Measurements from ENCODE around the gene TAS2R10.
"Not testable (repeated sequence)": the region's sequence is repeated elsewhere in the genome, so short reads cannot be mapped to it uniquely, and the experiment has no call there.

TAS2R10 gene, protein sequence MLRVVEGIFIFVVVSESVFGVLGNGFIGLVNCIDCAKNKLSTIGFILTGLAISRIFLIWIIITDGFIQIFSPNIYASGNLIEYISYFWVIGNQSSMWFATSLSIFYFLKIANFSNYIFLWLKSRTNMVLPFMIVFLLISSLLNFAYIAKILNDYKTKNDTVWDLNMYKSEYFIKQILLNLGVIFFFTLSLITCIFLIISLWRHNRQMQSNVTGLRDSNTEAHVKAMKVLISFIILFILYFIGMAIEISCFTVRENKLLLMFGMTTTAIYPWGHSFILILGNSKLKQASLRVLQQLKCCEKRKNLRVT

DNA sequence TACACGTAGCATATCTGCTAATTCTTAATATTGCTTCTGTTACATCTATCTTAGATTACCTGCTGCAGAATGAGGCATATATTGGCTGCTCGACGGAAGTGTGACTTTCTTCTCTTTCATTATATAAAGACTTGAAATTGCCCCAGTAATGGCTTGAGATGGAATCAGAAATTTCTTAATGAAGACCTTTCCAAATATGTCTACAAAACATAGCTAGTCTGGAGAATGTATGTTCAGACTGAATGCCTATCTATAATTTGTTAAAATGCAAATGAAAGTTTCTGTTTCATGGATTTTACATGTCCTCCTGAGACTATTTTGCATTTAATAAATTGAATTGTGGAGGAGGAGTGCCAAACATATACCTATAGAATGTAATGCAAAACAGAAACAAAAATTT lies at the start of gene TAS2R10:
Gene TAS2R10 (minus strand): TSS at position 101 of the 400 bp plus-strand sequence. CDS start 89 bp downstream, at position 12.
- no peak for DNase-seq

DNA sequence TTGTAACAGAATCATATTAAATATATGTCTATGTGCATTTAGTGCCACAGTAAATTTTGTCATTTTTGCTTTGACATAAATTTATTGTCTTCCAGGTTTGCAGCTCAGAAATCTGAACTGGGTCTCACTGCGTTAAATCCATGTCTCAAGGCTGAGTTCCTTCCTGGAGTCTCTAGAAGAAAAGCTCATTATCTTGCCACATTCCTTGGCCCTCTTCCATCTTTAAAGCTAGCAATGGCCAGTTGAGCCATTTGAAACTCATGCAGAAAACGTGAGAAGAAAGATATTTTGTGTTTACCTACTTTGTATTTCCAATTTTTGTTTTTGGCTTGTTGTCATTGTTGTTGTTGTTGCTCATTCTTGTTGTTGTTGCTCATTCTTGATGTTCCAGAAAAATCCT lies 47.2 kb upstream of the TAS2R10 start:
- no peak for DNase-seq

DNA sequence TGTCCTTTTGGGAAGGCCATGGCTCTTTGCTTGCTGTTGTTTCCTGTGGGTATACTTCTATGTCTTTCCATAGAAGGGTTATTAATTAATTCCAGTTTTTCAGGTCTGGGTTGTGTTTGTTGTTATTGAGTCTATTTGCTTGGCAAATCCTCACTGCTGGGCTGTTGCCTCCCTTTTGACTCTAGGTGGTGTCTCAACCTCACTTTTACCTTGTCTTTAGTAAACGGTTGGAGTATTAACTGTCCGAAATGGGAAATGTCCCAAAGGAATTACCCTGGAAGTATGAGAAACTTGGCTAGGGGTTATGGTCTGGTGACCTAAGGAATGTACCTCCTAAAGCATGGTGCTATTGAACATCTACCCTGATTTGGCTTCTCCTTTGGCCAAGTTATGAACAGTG lies 41.2 kb upstream of the TAS2R10 start:
- DNase-seq = no peak

DNA sequence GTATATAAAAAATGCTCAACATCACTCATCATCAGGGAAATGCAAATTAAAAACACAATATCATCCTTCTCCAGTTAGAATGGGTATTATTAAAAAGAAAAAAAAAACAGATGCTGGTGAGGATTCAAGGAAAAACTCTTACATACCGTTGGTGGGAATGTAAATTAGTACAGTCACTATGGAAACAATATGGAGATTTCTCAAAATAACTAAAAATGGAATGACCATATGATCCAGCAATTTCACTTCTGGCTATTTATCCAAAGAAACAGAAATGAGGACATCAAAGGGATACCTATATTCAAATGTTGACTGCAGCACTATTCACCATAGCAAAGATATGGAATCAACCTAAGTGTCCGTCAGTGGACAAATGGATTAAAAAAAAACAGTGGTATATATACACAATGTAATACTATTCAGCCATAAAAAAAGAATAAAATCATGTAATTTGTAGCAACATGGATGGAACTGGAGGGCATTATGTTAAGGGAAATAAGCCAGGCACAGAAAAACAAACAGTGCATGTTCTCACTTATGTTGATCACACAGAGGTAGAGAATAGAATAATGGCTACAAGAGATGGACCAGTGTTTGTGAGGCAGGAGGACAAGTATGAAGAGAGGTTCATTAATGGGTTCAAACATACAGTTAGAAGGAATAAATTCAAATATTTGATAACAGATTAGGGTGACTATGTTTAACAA lies 37.5 kb upstream of the TAS2R10 start:
- no peak for DNase-seq

DNA sequence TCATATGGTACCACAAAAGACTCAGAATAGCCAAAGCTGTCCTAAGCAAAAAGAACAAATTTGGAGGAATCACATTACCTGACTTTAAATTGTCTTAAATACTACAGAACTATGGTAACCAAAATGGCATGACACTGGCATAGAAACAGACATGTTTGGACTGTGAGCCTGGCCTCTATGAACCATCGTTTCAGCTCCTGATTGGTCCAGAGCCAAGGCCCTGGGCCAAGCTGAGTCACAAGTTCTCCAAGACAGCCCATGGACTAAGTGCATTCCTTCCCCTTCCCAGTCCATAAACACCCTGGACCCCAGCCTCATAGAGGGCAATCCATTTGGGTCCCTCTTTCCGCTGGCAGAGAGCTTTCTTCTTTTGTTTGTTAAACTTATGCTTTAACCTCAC lies 35.2 kb upstream of the TAS2R10 start:
- no peak for DNase-seq

DNA sequence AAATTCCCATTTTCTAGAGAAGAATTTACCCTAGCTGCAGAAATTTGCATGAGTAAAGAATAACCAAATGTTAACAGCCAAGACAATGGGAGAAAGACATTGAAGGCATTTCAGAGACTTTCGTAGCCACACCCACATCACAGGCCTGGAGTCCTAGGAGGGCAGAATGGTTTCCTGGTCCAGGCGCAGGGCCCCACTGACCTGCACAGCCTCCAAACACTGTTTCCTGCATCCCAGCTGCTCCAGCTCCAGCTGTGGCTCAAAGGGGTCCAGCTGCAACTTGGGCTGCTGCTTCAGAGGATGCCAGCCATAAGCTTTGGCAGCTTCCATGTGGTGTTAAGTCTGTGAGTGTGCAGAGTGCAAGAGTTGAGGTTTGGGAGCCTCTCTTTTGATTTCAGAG lies 29.6 kb upstream of the TAS2R10 start:
- DNase-seq = no peak

DNA sequence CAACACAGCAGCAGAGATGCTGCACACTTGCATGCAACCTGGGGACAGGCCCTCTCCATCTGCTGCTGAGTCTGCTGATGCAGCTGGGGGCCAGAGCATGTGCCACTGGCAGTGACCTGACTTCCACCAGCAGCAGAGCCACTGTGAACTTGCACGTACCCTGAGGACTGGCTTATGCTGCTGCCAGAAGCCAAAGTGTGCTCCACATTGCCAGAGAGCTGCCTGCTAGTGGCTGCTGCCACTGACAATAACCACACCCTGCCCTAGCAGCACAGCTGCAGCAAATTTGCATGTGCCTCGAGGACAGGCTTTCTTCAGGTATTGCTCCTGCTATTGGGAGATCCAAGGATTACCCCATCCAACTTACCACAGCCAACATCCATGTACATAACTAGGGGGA lies 27.6 kb upstream of the TAS2R10 start:
- DNase-seq = no peak

DNA sequence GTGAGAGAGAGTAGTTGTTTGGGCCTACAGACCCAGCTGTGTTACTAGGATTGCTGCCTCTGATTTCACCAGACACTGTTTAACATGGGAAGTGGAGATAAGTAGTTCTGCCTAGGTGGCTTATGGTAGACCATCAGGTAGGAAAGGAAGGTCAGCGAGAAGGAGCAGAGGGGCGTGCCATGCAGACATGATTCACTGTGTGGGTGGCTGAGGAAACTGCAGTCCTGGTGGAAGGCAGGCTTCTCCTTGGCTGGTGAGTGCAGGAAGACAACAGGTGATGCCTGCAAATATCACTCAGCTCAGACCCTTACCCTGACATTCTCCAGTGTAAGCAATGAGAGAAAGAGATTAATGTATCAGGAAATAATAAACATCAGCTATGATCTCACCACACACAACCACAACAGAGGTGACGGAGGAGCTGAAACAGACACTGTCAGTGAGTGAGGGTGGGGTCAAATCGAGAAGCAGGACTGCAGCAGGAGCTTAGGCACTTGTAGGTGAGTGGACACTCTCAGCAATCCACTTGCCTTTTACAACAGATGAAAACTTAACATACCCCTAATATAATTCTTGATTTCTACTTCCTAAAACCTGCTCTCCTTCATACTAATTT lies 25.2 kb upstream of the TAS2R10 start:
- DNase-seq = no peak

DNA sequence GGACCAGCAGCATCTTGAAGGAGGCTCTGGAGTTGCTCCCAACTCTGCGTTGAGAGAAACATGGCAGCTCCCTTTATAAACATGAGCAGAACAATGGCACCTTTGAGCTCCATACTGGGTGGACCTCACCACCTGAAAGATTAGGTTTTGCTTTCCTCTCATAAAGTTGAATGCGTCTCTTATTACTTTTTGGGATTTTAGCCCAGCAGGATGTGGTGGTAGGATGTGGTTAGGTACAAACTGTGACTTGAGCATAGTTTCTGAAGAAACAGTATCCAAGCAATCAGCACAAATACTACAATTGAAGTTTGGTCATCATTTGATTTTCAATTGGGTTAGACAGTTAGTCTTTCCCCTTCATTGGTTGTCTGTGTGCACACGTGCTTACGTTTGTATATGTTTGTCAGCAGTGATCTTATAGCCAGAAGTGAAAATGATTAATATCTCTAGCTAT lies 23.3 kb upstream of the TAS2R10 start, which contains the start of gene PRR4:
Gene PRR4 (minus strand): TSS at position 51 of the 454 bp plus-strand sequence. CDS start 38 bp downstream, at position 13.
- DNase-seq = no peak

DNA sequence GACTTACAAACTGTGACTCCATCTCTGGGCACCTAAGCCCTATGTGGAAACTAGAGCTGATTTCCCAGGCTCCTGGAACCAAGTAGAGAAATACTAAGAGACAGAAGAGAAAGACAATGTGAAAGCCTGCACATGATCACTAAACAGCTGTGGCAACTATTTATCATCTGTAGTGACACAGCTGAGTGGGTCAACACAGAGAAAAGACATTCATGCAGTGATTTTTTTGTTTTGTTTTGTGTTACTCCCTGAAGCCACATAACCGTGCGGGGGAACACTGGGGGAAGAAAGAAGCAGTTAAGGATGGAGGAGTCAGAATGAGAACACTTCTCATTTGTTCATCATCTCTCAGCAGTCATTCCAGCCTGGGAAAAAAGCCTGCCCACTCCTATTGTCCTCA lies 21.6 kb upstream of the TAS2R10 start:
- no peak for DNase-seq

DNA sequence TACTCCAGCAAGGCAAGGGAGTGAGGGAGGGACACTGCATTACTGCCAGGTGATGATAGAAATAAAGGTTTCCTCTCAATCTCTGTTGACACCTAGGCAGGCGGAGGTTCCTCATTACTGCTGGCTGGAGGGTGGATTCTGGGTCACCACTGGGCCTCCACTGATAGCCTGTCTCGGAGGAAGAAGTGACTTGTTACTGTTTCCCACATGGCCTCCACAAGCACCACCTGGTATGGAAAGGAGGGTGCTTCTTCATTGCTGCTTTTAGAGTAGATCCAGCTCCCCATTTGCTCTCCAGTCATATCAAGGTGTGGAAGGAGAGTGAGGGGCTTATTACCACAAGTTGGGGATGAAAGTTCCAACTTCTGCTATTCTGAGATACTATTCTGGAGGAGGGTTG lies 16.7 kb upstream of the TAS2R10 start:
- DNase-seq = no peak

DNA sequence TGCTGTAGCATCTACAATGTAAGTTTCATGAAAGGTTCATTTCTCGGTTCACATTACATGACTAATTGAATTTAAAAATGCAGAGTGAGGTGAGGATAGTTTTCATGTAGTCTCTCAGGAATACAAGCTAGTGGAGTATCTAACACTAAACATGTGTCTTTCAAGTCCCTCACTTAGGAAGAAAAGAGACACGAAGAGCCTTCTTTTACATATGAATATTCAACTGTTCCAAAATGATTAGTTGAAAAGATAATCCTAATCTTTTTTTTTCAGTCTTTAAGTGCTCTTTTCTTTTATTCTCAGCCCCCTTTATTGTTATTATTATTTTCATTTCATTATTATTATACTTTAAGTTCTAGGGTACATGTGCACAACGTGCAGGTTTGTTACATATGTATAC lies 12.3 kb upstream of the TAS2R10 start:
- no peak for DNase-seq

DNA sequence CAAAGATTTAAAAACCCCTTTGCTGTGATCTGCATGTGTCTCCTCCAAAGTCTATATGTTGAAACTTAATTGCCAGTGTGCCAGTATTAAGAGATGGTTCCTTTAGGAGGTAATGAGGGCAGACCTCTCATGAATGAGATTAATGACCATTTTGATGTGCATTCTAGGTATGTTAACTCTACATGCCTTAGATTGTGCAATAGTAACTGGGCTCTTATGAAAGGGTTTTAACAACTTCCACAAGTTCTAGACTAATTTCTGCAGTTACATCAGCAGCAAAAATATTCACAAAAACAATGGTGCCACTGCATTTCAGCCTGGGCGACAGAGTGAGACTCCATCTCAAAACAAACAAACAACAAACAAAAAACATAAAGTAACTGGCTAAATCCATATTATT lies 3.8 kb upstream of the TAS2R10 start:
- DNase-seq = no peak

DNA sequence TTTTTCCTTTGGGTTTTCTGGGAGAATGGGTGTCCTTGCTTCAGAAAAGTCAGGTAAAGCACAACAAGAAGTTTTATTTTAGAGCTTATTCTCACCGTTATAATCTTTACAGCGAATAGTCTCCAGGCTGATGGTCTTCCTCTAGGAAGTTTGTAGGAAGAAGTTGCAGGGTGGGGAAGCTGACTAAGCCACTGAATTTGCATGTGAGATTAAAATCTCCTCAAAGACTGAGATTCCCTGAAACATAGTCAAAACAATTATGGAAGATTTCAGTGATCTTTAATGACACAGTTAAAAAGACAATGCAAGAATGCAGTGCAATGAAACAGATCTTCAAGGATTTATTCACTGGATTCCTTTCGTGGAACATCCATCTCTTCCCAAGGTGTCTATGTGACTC lies 1.2 kb downstream of the TAS2R10 start:
- DNase-seq = no peak

DNA sequence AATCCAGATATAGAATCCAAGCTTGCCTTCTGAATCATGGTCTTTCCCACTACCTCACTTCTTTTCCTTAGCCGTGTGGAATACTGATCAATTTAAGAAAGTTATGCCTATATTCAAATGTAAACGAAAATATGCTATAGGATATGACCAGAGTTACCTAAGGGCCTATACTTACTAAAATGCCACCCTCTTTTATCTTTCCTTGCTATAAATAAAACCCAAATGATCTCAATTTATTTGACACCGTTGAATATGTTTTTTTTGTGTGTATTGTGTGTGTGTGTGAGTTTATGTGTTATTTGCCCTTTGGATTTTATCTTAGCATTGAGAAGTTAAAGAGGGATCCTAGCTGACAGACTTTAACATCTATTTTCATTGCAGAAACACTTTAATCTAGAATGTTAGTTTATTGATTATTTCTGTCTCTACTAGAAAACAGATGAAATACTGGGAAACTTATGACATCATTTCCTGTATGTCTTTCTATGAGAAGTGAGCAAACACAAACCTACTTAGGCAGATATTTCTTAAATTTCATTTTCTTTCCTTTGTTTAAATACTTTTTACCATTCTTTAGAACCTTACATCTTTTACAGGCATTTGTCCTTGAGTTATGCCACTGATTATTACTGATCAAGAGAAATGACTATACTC lies 14.1 kb downstream of the TAS2R10 start:
- DNase-seq = no peak

DNA sequence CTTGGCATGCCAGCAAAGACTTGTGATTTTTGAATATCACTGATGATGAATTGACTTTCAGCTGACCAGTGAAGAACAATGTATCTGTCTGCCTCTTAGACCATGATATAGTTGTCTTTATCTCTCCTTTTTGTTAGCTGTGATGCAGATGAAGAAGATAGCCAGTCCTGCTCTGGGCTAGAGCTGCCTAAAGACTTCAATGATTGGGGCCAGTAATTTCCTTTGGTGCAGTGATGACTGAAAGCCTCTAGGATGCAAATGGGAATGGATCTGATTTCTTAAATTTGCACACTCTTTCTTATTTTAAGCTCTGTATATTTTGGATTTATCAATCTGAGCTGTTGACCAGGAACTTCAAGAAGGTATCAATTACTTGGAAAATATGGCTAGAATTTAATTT lies 16.1 kb downstream of the TAS2R10 start, which contains the start of gene TAS2R9:
Gene TAS2R9 (minus strand): TSS at position 101 of the 400 bp plus-strand sequence. CDS start 93 bp downstream, at position 8.
- DNase-seq = no peak

DNA sequence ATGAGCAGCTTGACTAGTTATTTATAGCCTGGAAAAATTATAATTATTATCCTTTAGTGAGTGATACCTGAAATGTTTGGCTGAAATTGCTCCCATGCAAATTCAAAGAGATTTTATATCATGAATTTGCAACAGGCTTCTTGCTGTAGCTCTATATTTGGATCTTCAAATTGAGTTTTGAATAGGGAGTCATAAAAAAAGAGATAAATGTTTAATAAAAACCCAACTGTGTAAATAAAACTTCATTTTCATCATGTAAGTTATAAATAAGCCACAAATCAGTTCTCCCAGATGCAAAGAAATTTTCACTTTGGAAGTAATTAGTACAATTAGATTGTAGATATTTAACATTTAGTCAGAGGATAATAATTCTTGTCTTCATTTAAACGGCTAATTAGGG lies 19.0 kb downstream of the TAS2R10 start, which contains the start of gene TAS2R8:
Gene TAS2R8 (minus strand): TSS at position 101 of the 400 bp plus-strand sequence. CDS start 306 bp downstream, outside the sequence.
- DNase-seq = no peak

DNA sequence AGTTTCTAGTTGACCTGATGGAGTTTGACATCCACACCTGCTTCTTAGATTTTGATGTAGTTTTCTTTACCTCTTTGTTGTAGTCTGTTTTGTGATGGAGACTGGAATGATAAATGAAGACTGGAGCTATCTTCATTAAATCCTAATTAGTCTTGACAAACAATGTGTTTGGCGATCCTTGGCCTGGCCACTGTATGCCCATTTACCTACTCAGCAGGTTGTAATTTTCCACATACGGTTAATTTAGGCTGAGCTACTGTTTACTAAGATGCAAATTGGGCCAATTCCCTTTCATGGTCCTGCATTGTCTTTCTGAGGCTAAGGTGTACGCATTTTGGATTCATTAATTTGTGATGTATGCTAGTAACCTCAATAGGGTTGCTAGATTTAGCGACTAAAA lies 23.6 kb downstream of the TAS2R10 start, which contains the start of gene TAS2R7:
Gene TAS2R7 (minus strand): TSS at position 41 of the 400 bp plus-strand sequence. CDS start 57 bp downstream, outside the sequence.
- DNase-seq = no peak

DNA sequence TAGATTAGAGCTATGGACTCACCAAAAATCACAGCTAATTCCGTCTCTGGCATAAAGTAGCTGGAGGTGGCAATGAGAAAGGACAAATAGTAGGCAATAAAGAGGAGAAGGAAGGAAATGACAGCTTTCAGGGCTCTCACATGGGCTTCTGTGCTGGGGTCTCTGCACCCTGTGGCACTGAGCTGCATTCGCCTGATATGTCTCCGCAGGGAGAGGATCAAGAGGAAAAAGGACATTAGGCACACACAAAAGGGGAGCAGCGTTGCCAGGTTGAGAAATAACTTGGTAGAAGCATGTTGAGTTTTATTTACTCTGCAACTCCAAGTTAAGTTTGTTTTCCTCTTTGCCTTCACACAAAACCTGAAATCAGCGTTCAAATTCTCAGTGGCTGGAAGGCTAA lies 24.4 kb downstream of the TAS2R10 start:
- no peak for DNase-seq

DNA sequence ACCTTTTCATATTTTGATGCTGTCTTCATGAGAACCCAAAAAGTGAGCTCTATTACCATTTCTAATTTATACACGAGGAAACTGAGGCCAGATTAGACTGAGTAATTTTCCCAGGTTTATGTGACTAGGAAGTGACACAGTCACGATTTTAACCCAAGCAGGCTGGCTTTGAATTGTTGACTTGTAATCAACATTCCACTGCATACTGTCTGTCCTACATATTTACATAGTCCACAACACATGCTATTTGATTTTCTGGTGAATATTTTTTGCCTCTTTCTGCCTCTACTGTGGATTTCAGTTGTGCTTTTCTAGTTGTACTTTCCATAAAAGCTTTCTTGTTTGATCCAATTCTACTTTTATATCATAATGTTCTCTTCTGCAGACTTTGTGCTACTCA lies 31.9 kb downstream of the TAS2R10 start:
- DNase-seq = no peak

DNA sequence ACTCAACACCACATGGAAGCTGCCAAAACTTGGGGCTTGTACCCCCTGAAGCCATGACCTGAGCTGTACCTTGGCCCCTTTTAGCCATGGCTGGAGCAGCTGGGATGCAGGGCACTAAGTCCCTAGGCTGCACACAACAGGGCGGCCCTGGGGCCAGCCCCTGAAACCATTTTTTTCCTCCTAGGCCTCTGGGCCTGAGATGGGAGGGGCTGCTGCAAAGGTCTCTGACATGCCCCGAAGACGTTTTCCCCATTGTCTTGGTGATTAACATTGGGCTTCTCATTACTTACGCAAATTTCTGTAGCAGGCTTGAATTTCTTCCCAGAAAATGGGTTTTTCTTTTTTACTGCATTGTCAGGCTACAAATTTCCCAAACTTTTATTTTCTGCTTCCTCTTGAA lies 34.4 kb downstream of the TAS2R10 start:
- not testable (repeated sequence) for DNase-seq

DNA sequence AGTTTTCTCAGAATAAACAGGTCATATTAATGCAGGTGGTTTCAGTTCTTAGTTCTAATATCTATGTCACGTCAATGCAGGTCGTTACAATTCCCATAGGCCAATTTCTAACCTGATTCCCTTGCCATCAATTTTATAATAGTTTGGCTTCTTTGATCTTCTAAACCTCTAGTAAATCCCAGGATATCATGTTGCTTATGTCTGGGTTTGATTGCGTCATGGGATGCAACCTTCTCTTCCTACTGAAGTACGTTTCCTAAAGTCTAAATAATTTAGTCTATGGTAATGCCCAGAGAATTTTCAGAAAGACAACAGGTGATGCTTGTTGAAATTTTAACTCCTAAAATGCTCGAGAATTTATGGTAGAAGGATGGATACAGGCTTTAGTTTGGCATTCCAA lies 42.9 kb downstream of the TAS2R10 start:
- no peak for DNase-seq

DNA sequence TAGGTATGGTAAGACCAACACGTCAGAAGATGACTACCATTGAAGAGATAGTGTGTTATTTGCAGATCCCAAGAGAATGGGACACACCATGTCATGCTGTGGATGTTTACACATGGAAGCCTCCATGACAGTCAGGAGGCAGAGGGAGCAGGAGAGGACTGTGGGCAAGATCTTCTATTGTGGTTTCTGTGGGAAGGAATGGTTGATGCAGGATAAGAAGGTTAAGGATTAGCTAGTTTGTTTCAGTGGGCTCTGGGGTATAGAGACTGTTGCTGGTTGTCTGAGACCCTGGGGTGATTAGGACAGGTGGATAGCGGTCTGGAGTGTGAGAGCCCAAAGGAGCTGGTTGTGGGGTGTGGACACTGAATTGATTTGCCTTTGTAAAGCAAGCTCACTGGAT lies 47.1 kb downstream of the TAS2R10 start:
- no peak for DNase-seq

Measured in stimulated activated CD4-positive, alpha-beta T cell treated with anti-CD3 and anti-CD28 coated beads, Interleukin-12 subunit alpha, Interleukin-12 subunit beta, amount 100 ng/mL, for 4 hours (primary cell).